ENCODE data around the gene DENND1C. TPM values are rescaled to one million over a fixed set of nuclear protein-coding genes. Genes with fewer than 3 reads are reported as not detected.

Gene DENND1C
- total and polyA plus RNA-seq, 2 experiments from 2014 or later, result 3.1 to 6.1 TPM

- no peak for ATAC-seq
- Histone ChIP-seq H3K36me3 (ENCODE audit: insufficient read depth) (peaks cover 9% of the 10 kb centered on the region; the same call in 1 of the 2 replicates), H3F3A (replicated peaks; ENCODE audit: low read depth) (0 out of 2 replicates have a peak, but pooled peaks cover 4% of the 10 kb centered on the region), H3K4me2 (no peak overlapping the region), H3K27ac (ENCODE audit: low read depth) (no peak overlapping the region), H3K4me1 (ENCODE audit: insufficient read depth) (peaks cover 8% of the 10 kb centered on the region; the same call in 1 of the 2 replicates), H2AFZ (no peak overlapping the region), H3K79me2 (replicated peaks; ENCODE audit: insufficient read depth) (peaks cover 32% of the 10 kb centered on the region), H3K4me3 (no peak overlapping the region), H3K9me2 (ENCODE audit: insufficient read depth) (peaks cover 7% of the 10 kb centered on the region; the same call in 1 of the 2 replicates), H4K20me1 (replicated peaks; ENCODE audit: insufficient read depth) (peaks cover 25% of the 10 kb centered on the region), H3K27me3 (ENCODE audit: insufficient read depth) (no peaks in the 10 kb centered on the region)
- Mint-ChIP-seq H3K27me3 (ENCODE audit: insufficient read depth, low read depth, poor library complexity) (peaks cover 17% of the 10 kb centered on the region), H3K27ac (0 out of 2 replicates have a peak overlapping the region, but pooled peaks have one; percentile 44), H3K4me3 (peak overlapping the region; percentile 70), H3K4me1 (peaks cover 13% of the 10 kb centered on the region), H3K36me3 (ENCODE audit: low read depth) (peaks cover 40% of the 10 kb centered on the region), H3K9me3 (peaks cover 9% of the 10 kb centered on the region)
- peak; percentile 43 to 60; a peak in 3 of 4 replicates for TF ChIP-seq CTCF (conservative IDR thresholded peaks at IDR 0.05; ENCODE audit: low read depth in 2 of 2)
- no peak for TF ChIP-seq JUNB (IDR thresholded peaks at IDR 0.05; ENCODE audit: unreplicated experiment)
- no peak for DNase-seq (ENCODE audit: low spot score)
These were observed 55.6 kb downstream of the DENND1C start for GRCh38 chr19:6425732-6426620.

GRCh38 chr19:6424939-6425731, 56.5 kb downstream of the DENND1C start:
- H3F3A ChIP-seq (replicated peaks; ENCODE audit: low read depth), result 0 out of 2 replicates have a peak, but pooled peaks cover 4% of the 10 kb centered on the region
- H3K9me2 ChIP-seq (ENCODE audit: insufficient read depth), result peaks cover 7% of the 10 kb centered on the region; the same call in 1 of the 2 replicates
- peaks cover 8% of the 10 kb centered on the region; the same call in 1 of the 2 replicates for H3K4me1 ChIP-seq (ENCODE audit: insufficient read depth)
- no peaks in the 10 kb centered on the region for H3K27me3 ChIP-seq (ENCODE audit: insufficient read depth)
- peaks cover 16% of the 10 kb centered on the region for H3K27me3 Mint-ChIP-seq (ENCODE audit: insufficient read depth, low read depth, poor library complexity)
- TF ChIP-seq CREB1 (CRISPR knock-in tag; IDR thresholded peaks at IDR 0.05; ENCODE audit: low read depth), result peak; percentile 83
- no peak for TF ChIP-seq EZH2phosphoT487 (IDR thresholded peaks at IDR 0.05; ENCODE audit: unreplicated experiment)
- no peak for TF ChIP-seq POLR2AphosphoS5 (IDR thresholded peaks at IDR 0.05; ENCODE audit: low read depth)
- peaks cover 48% of the 10 kb centered on the region for H3K36me3 Mint-ChIP-seq (ENCODE audit: low read depth)
- H3K4me2 ChIP-seq, result no peak overlapping the region
- peaks cover 13% of the 10 kb centered on the region for H3K4me1 Mint-ChIP-seq
- no peak overlapping the region for H3K27ac ChIP-seq (ENCODE audit: low read depth)
- DNase-seq (ENCODE audit: low spot score) (peak; percentile 100), ATAC-seq (peak; percentile 87)
- H3K4me3 Mint-ChIP-seq, result peak overlapping the region; percentile 70
- H3K79me2 ChIP-seq (replicated peaks; ENCODE audit: insufficient read depth), result peaks cover 40% of the 10 kb centered on the region
- peak overlapping the region; percentile 55; the same call in 1 of the 2 replicates for H3K27ac Mint-ChIP-seq
- H4K20me1 ChIP-seq (replicated peaks; ENCODE audit: insufficient read depth), result peaks cover 30% of the 10 kb centered on the region
- H2AFZ ChIP-seq, result no peak overlapping the region
- peaks cover 9% of the 10 kb centered on the region for H3K9me3 Mint-ChIP-seq
- H3K4me3 ChIP-seq, result no peak overlapping the region
- peaks cover 16% of the 10 kb centered on the region for H3K36me3 ChIP-seq (ENCODE audit: insufficient read depth)
